AG04449 (cell line): ENCODE data around the gene SV2C.

Experiments
- CTCF ChIA-PET: fragments of 350-600 bp; formaldehyde crosslinking; extraction: SDS; loops from one replicate; lab custom pipeline; 2021; ENCODE audit warnings: antibody characterized with exemption; lab: Yijun Ruan, JAX
- POLR2A ChIA-PET: fragments of 400-600, 350-600 bp; formaldehyde crosslinking; extraction: SDS; loops from one replicate; lab custom pipeline; 2020; ENCODE audit warnings: antibody characterized with exemption, inconsistent platforms; lab: Yijun Ruan, JAX
- DNase-seq: peaks from one replicate; pipeline ENCODE4 v3.0.0-alpha.2; 2010; ENCODE audit warnings: low read depth, low spot score
- H3K4me3 ChIP-seq: 2 replicates; pipeline ENCODE4 v1.5.1; 2011; ENCODE audit warnings: low read depth, mild to moderate bottlenecking, control low read depth, low read length
- CTCF ChIP-seq: IDR thresholded peaks from one replicate; pipeline ENCODE4 v1.5.1; 2011; ENCODE audit warnings: mild to moderate bottlenecking, moderate library complexity, low read length, control low read depth, inconsistent platforms; ENCODE audit not compliant: insufficient read depth; ENCODE audit errors: missing control alignments

SV2C gene

GRCh38 chr5:76277736-76278135, 194.6 kb downstream of the SV2C start:
- POLR2A ChIA-PET = no interaction called here
- DNase-seq = no peak
- TF ChIP-seq CTCF = no peak
- CTCF ChIA-PET = no interaction called here
- no peak overlapping the region for H3K4me3 ChIP-seq

GRCh38 chr5:76278261-76278789, 195.1 kb downstream of the SV2C start:
- ChIA-PET POLR2A (no interaction called here), CTCF (no interaction called here)
- no peak for TF ChIP-seq CTCF
- H3K4me3 ChIP-seq = no peak overlapping the region
- DNase-seq = no peak

- POLR2A ChIA-PET = no interaction called here
- TF ChIP-seq CTCF = no peak
- CTCF ChIA-PET = no interaction called here
- no peak for DNase-seq
- H3K4me3 ChIP-seq = no peak overlapping the region
Measured at GRCh38 chr5:76280494-76280893, 197.3 kb downstream of the SV2C start.

- POLR2A ChIA-PET = no interaction called here
- CTCF ChIA-PET = interaction anchor here (1.1 kb wide), 1 partner anchor 9 kb away, joined by 3 read pairs; no protein-coding TSS in a partner anchor
Measured at GRCh38 chr5:76283670-76284069, 200.5 kb downstream of the SV2C start.

GRCh38 chr5:76289692-76290091, 206.5 kb downstream of the SV2C start:
- ChIA-PET CTCF (no interaction called here), POLR2A (no interaction called here)
- H3K4me3 ChIP-seq = no peak overlapping the region
- TF ChIP-seq CTCF = no peak
- DNase-seq = no peak

More at GRCh38 chr5:76283670-76284069, 200.5 kb downstream of the SV2C start:
- H3K4me3 ChIP-seq = no peak overlapping the region
- no peak for DNase-seq
- TF ChIP-seq CTCF = no peak

- ChIA-PET POLR2A (no interaction called here), CTCF (no interaction called here)
- no peak overlapping the region for H3K4me3 ChIP-seq
- TF ChIP-seq CTCF = no peak
- DNase-seq = no peak
Measured at GRCh38 chr5:76290321-76290757, 207.2 kb downstream of the SV2C start.
